ENCODE measurements around the gene SLC66A2.

The SLC66A2 gene

GRCh38 chr18:79905993-79906392 is 45.5 kb downstream of the SLC66A2 start:
- TF ChIP-seq GATA2 (IDR thresholded peaks at IDR 0.05; ENCODE audit: low read depth, low read length), result no peak
- no peak for TF ChIP-seq GATA3 (IDR thresholded peaks at IDR 0.05; ENCODE audit: low read depth, low read length)

- TF ChIP-seq GATA3 (IDR thresholded peaks at IDR 0.05; ENCODE audit: low read depth, low read length), result no peak
- no peak for TF ChIP-seq GATA2 (IDR thresholded peaks at IDR 0.05; ENCODE audit: low read depth, low read length)
Measured at GRCh38 chr18:79905389-79905911, 46.0 kb downstream of the SLC66A2 start.

- TF ChIP-seq GATA2 (IDR thresholded peaks at IDR 0.05; ENCODE audit: low read depth, low read length) (no peak), GATA3 (IDR thresholded peaks at IDR 0.05; ENCODE audit: low read depth, low read length) (no peak)
Measured at GRCh38 chr18:79904357-79905147, 46.9 kb downstream of the SLC66A2 start.

- TF ChIP-seq GATA2 (IDR thresholded peaks at IDR 0.05; ENCODE audit: low read depth, low read length) (no peak), GATA3 (IDR thresholded peaks at IDR 0.05; ENCODE audit: low read depth, low read length) (no peak)
Measured at GRCh38 chr18:79903787-79904356, 47.6 kb downstream of the SLC66A2 start.

GRCh38 chr18:79903071-79903635 is 48.3 kb downstream of the SLC66A2 start:
- TF ChIP-seq GATA3 (IDR thresholded peaks at IDR 0.05; ENCODE audit: low read depth, low read length), result no peak
- no peak for TF ChIP-seq GATA2 (IDR thresholded peaks at IDR 0.05; ENCODE audit: low read depth, low read length)

GRCh38 chr18:79902640-79903039 is 48.8 kb downstream of the SLC66A2 start:
- TF ChIP-seq GATA2 (IDR thresholded peaks at IDR 0.05; ENCODE audit: low read depth, low read length), result no peak
- TF ChIP-seq GATA3 (IDR thresholded peaks at IDR 0.05; ENCODE audit: low read depth, low read length), result no peak

GRCh38 chr18:79902075-79902474 is 49.4 kb downstream of the SLC66A2 start:
- TF ChIP-seq GATA3 (IDR thresholded peaks at IDR 0.05; ENCODE audit: low read depth, low read length) (no peak), GATA2 (IDR thresholded peaks at IDR 0.05; ENCODE audit: low read depth, low read length) (no peak)

- TF ChIP-seq GATA2 (IDR thresholded peaks at IDR 0.05; ENCODE audit: low read depth, low read length) (no peak), GATA3 (IDR thresholded peaks at IDR 0.05; ENCODE audit: low read depth, low read length) (no peak)
Measured at GRCh38 chr18:79901665-79902064, 49.8 kb downstream of the SLC66A2 start.

- TF ChIP-seq GATA3 (IDR thresholded peaks at IDR 0.05; ENCODE audit: low read depth, low read length) (no peak), GATA2 (IDR thresholded peaks at IDR 0.05; ENCODE audit: low read depth, low read length) (no peak)
Measured at GRCh38 chr18:79900610-79901570, 50.6 kb downstream of the SLC66A2 start.

GRCh38 chr18:79899609-79900445 is 51.6 kb downstream of the SLC66A2 start:
- TF ChIP-seq GATA3 (IDR thresholded peaks at IDR 0.05; ENCODE audit: low read depth, low read length), result no peak
- no peak for TF ChIP-seq GATA2 (IDR thresholded peaks at IDR 0.05; ENCODE audit: low read depth, low read length)

- TF ChIP-seq GATA3 (IDR thresholded peaks at IDR 0.05; ENCODE audit: low read depth, low read length), result no peak
- no peak for TF ChIP-seq GATA2 (IDR thresholded peaks at IDR 0.05; ENCODE audit: low read depth, low read length)
Measured at GRCh38 chr18:79898952-79899608, 52.4 kb downstream of the SLC66A2 start.

GRCh38 chr18:79897940-79898625 is 53.4 kb downstream of the SLC66A2 start:
- TF ChIP-seq GATA3 (IDR thresholded peaks at IDR 0.05; ENCODE audit: low read depth, low read length), result no peak
- no peak for TF ChIP-seq GATA2 (IDR thresholded peaks at IDR 0.05; ENCODE audit: low read depth, low read length)
